Measurements from ENCODE around the gene FANCL. TPM values are rescaled to one million over a fixed set of nuclear protein-coding genes. Genes with fewer than 3 reads are reported as not detected.
"Not testable (repeated sequence)": the region's sequence is repeated elsewhere in the genome, so short reads cannot be mapped to it uniquely, and the experiment has no call there.

Gene FANCL
- total RNA-seq, 1 donor from 2014 or later, result 8.6 TPM

DNA sequence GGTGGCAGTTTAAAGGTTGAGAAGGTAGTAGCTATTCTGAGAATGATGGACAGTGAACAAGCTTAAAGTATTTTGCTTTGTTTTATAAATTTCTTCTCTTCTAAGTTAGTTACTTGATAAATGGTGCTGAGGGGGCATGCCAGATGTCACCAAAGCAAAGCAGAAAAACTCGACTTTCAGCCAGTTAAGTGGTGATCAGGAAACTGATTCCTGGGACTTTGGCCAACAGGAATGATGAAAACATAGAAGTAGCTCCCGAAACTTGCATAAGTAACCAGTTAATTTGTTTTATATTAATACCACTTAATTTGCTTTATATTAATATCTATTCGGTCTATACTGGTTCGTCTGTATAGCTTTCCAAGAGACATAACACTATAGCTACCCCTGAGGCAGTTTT, 82.6 kb downstream of the FANCL start:
- no peaks in the 10 kb centered on the region for H3K9me3 Mint-ChIP-seq (ENCODE audit: low read depth)
- TF ChIP-seq, protein P1, sequence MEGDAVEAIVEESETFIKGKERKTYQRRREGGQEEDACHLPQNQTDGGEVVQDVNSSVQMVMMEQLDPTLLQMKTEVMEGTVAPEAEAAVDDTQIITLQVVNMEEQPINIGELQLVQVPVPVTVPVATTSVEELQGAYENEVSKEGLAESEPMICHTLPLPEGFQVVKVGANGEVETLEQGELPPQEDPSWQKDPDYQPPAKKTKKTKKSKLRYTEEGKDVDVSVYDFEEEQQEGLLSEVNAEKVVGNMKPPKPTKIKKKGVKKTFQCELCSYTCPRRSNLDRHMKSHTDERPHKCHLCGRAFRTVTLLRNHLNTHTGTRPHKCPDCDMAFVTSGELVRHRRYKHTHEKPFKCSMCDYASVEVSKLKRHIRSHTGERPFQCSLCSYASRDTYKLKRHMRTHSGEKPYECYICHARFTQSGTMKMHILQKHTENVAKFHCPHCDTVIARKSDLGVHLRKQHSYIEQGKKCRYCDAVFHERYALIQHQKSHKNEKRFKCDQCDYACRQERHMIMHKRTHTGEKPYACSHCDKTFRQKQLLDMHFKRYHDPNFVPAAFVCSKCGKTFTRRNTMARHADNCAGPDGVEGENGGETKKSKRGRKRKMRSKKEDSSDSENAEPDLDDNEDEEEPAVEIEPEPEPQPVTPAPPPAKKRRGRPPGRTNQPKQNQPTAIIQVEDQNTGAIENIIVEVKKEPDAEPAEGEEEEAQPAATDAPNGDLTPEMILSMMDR (IDR thresholded peaks at IDR 0.05), result no peak
- DNase-seq (ENCODE audit: low spot score), result no peak
- H3K4me3 Mint-ChIP-seq (ENCODE audit: unreplicated experiment), result no peak overlapping the region
- H3K27me3 Mint-ChIP-seq (ENCODE audit: low read depth), result no peaks in the 10 kb centered on the region
- peaks cover 4% of the 10 kb centered on the region for H3K4me1 Mint-ChIP-seq (ENCODE audit: low read depth)
- H3K36me3 Mint-ChIP-seq (ENCODE audit: low read depth), result peaks cover 19% of the 10 kb centered on the region
- no peak overlapping the region for H3K27ac Mint-ChIP-seq (ENCODE audit: unreplicated experiment)

DNA sequence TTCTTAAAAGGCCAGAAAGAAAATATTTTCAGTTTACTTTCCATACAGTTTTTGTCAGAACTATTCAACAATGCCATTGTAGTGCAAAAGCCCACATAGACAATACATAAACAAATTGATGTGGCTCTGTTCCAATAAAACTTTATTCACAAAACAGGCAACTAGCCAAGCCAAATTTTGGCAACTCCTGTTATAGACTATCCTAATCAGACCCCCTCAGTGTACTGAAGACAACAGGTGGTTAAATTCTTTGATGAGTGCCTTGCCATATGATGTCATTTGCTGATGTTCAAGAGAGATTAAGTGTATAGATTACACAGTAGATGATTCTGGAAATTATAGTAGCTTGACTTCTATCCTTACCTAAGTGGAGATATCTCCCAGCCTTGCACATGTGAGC, 83.4 kb downstream of the FANCL start:
- Mint-ChIP-seq H3K27ac (ENCODE audit: unreplicated experiment) (no peak overlapping the region), H3K36me3 (ENCODE audit: low read depth) (peaks cover 19% of the 10 kb centered on the region), H3K9me3 (ENCODE audit: low read depth) (no peaks in the 10 kb centered on the region), H3K4me1 (ENCODE audit: low read depth) (peaks cover 9% of the 10 kb centered on the region), H3K4me3 (ENCODE audit: unreplicated experiment) (no peak overlapping the region), H3K27me3 (ENCODE audit: low read depth) (no peaks in the 10 kb centered on the region)
- TF ChIP-seq, protein P1 (IDR thresholded peaks at IDR 0.05), result no peak
- DNase-seq (ENCODE audit: low spot score), result no peak

DNA sequence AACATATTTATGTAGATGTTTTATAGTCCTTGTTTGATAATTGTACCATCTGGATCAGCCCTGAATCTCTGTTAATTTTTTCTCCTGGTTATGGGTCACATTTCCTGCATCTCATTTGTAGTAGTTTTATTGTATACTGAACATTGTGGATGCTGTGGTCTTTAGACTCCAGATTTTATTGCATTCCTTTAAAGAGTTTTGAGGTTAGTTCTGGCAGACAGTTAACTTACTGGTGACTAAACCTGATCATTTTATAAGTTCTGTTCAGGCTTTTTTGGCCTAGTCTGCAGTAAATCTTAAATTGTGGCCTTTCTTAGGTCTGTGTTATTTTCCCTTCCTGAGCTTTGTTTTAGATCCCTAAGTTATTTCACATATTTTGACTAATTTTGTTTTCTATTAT, 84.3 kb downstream of the FANCL start:
- Mint-ChIP-seq H3K4me3 (ENCODE audit: unreplicated experiment) (no peak overlapping the region), H3K27ac (ENCODE audit: unreplicated experiment) (no peak overlapping the region), H3K27me3 (ENCODE audit: low read depth) (no peaks in the 10 kb centered on the region), H3K9me3 (ENCODE audit: low read depth) (no peaks in the 10 kb centered on the region), H3K36me3 (ENCODE audit: low read depth) (peaks cover 19% of the 10 kb centered on the region), H3K4me1 (ENCODE audit: low read depth) (peaks cover 16% of the 10 kb centered on the region)
- TF ChIP-seq, protein P1 (IDR thresholded peaks at IDR 0.05), result no peak
- no peak for DNase-seq (ENCODE audit: low spot score)

GRCh38 chr2:58155160-58155778, 85.9 kb downstream of the FANCL start:
- Mint-ChIP-seq H3K27ac (ENCODE audit: unreplicated experiment) (no peak overlapping the region), H3K27me3 (ENCODE audit: low read depth) (no peaks in the 10 kb centered on the region), H3K9me3 (ENCODE audit: low read depth) (no peaks in the 10 kb centered on the region), H3K4me3 (ENCODE audit: unreplicated experiment) (no peak overlapping the region), H3K4me1 (ENCODE audit: low read depth) (peaks cover 16% of the 10 kb centered on the region), H3K36me3 (ENCODE audit: low read depth) (peaks cover 13% of the 10 kb centered on the region)
- DNase-seq (ENCODE audit: low spot score), result no peak
- TF ChIP-seq, protein P1 (IDR thresholded peaks at IDR 0.05), result no peak

DNA sequence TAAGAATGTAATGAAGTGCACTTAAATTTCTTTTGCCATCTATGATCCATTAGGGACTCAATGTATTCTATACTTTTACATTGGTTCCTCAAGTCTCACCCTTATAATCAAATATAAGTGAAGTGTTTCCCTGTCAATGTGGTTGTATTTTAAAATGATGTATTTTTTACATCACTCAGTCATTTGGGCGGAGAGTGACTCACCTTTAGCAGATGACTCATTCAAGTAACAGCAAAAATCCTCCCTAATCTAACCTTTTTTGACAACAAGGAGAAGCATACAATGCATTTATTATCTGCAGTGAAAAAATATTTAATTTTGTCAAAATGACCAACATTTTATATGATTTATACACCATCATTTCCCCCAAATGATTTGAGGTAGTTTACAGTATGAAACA, 94.4 kb downstream of the FANCL start:
- Mint-ChIP-seq H3K27me3 (ENCODE audit: low read depth) (no peaks in the 10 kb centered on the region), H3K36me3 (ENCODE audit: low read depth) (peaks cover 10% of the 10 kb centered on the region), H3K9me3 (ENCODE audit: low read depth) (no peaks in the 10 kb centered on the region), H3K4me3 (ENCODE audit: unreplicated experiment) (no peak overlapping the region), H3K4me1 (ENCODE audit: low read depth) (peaks cover 4% of the 10 kb centered on the region), H3K27ac (ENCODE audit: unreplicated experiment) (no peak overlapping the region)
- TF ChIP-seq, protein P1 (IDR thresholded peaks at IDR 0.05), result no peak
- no peak for DNase-seq (ENCODE audit: low spot score)

DNA sequence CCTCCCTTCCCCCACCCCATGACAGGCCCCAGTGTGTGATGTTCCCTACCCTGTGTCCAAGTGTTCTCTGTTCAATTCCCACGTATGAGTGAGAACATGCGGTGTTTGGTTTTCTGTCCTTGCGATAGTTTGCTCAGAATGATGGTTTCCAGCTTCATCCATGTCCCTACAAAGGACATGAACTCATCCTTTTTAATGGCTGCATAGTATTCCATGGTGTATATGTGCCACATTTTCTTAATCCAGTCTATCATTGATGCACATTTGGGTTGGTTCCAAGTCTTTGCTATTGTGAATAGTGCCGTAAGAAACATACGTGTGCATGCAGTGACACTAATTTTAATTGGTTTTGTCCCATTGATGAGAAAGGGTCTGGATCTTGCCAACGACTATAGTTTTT, 95.4 kb downstream of the FANCL start:
- H3K4me1 Mint-ChIP-seq (ENCODE audit: low read depth); H3K27me3 Mint-ChIP-seq (ENCODE audit: low read depth); H3K36me3 Mint-ChIP-seq (ENCODE audit: low read depth); H3K4me3 Mint-ChIP-seq (ENCODE audit: unreplicated experiment); H3K9me3 Mint-ChIP-seq (ENCODE audit: low read depth); H3K27ac Mint-ChIP-seq (ENCODE audit: unreplicated experiment); DNase-seq (ENCODE audit: low spot score): not testable (repeated sequence)

Data from chondrocyte (in vitro differentiated cells).